ENCODE results near the gene SYT14.
"Not testable (repeated sequence)": the region's sequence is repeated elsewhere in the genome, so short reads cannot be mapped to it uniquely, and the experiment has no call there.

The SYT14 gene

DNA sequence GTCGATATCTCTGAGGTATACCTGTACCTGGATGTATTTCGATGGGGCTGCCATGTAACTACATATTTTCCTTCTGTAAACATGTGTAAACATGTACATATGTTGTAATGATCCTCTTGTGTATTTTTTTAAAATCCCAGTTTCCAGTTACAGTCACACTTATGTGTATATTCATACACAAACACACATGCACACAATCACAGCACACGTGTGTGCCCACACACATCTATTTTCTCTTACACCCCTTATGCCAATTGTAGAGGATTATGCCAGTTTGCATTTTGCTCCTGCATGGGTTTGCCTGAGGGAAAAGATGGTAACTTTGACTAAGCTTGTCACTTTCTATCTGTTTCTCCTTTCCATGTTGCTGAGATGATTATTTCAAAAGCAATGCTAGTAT lies 10.1 kb downstream of the SYT14 start:
- DNase-seq: no peak

DNA sequence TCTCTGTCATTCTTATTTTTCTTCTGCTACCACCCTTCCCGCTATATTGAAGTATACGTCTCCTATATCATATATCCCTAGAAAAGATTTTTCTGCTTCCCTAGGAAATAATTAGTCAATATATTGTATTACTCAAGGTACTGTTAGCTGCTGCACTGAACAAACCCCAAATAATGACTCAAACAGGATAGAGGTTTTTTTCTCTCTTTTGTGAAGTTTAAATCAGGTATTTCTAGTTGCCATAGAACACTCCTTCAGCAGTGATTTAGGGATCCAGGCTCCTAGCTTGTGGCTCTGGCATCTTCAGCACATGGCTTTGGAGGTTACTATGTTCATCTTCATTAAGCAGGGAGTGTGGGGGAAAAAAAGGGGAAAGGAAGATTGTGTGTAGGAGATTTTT lies 18.1 kb downstream of the SYT14 start:
- no peak for DNase-seq

DNA sequence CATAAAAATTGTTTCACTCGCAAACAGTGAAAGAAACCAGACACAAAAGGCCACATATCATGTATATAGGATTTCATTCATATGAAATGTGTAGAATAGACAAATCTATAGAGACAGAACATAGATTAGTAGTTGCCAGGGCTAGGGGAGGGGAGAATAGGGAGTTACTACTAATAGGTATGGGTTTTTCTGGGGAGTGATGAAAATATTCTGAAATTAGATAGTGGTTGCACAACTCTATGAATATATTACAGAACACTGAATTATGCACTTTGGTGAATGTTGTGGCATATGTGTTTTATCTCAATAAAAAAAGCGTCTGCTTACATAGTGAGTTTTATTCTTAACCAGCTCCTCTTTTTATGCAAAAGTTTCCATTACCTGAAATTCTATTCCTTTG lies 21.6 kb downstream of the SYT14 start:
- no peak for DNase-seq

DNA sequence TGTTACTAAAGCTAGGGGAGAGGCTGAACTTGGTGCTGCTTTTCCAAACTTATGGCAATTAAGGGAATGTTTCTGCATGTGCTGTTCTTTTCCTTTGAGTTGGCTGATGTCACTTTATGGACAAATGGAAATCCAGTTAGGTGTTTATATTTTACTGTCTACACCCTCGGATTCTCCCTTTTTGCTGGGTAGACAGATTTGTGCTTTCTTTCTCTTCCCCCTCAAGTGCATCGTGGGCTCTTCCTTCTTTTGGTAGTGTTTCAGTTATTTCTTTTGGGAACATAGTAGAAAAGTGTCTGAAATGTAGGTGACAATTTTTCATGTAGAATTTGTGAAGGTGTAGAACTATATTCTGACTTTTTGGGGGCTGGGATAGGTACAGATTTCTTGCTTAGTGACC lies 22.9 kb downstream of the SYT14 start:
- DNase-seq: no peak

DNA sequence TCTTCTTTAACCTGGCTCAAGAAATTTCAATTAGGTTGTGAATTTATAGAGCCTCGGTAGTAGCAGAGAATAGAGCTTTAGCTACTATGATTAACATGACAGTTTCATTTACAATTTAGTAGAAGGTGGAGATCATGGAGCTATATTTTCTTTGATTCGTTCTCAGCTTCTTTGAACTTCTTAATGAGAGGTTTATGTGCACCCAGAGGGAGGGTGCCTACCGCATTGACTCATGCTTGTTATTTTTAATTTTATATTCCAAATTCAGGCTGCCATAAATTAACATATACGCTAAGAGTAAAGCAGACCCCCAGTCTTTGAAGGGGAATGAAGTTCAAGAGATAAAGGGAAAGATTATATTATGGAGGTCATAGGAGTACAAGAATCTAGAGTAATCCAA lies 24.4 kb downstream of the SYT14 start:
- no peak for DNase-seq

DNA sequence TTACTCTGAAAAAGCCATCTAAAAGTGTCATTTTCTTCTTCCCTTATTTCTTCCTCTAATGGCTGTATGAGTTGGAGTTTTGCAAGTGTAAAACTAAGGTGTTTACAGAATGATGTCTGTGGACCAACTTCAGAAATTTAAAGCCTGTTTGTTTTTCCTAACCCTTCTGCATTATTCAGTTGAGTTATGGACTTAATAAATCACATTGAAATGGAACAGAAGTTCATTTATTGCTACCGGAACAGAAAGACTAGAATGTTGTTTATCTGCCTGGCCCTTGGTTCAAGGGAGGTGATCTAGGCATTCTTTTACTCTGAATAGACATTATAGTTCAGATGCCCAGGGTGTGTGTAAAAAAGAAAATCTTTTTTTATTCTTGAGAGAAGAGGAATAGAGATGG lies 24.8 kb downstream of the SYT14 start:
- DNase-seq: no peak

DNA sequence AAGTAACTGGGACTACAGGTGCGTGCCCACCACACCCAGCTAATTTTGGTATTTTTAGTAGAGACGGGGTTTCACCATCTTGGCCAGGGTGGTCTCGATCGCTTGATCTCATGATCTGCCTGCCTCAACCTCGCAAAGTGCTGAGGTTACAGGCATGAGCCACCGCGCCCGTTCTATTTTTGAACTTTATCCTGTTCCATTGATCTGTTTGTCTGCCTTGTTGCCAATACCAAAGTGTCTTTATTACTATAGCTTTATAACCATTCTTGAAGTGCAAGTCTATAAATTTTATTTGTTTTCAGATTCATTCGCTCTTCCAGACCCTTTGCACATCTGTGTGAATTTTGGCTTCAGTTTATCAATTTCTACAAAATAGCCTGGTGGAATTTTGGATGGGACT lies 28.0 kb downstream of the SYT14 start:
- DNase-seq: no peak

DNA sequence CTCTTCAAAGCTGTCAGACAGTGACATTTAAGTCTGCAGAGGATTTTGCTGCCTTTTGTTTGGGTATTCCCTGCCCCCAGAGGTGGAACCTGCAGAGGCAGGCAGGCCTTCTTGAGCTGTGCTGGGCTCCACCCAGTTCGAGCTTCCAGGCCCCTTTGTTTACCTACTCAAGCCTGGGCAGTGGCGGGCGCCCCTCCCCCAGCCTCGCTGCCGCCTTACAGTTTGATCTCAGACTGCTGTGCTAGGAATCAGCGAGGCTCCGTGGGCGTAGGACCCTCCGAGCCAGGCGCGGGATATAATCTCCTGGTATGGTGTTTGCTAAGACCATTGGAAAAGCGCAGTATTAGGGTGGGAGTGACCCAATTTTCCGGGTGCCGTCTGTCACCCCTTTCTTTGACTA lies 40.7 kb downstream of the SYT14 start:
- not testable (repeated sequence) for DNase-seq

DNA sequence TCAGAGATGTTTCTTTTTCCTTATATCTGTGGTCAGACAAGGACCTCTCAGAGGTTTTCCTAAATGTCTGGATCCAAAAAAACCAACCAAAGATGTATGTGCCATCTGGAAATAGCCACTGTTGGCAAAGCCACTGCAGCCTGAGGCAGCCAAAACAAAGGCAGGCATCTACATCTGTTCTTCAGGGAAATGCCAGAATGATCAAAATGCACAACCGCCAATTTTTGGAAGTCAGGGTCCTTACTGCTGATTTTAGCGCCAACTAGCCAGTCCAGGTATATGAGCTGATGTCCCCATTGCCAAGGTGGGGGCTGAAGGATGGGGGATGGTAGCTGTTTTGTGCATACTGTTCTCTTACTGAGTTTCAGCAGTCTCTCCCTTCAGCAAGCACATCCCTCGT lies 45.9 kb downstream of the SYT14 start:
- no peak for DNase-seq

DNA sequence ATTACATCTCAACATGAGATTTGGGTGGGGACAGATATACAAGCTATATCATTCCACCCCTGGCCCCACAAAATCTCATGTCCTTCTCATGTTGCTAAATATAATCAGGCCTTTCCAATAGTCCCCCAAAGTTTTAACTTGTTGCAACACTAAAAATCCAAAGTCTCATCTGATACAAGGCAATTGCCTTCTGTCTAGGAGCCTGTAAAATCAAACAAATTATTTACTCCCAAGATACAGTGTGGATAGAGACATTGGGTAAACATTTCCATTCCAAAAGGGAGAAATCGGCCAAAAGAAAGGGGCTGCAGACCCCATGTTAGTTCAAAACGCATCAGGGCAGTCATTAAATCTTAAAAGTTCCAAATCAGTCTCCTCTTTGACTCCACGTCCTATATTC lies 47.0 kb downstream of the SYT14 start:
- DNase-seq: no peak

DNA sequence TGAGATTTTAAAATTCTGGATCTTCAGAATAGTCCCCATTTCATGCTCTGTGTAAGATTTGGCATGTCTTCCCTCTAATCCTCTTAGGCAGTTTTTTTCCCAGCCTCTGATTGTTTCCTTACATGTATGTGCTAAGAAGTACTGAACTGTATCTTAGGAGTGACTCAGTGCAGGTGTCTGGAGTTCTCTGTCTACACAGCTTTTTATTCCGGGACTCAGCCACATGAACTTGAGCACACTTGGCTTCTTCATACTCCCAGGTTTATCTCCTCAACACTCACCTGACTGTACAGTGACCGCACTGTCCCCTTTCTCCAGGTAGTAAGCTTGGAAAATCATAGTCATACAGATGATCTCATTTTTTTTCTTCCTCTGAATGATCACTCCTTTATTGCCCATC lies 50.7 kb downstream of the SYT14 start:
- no peak for DNase-seq

DNA sequence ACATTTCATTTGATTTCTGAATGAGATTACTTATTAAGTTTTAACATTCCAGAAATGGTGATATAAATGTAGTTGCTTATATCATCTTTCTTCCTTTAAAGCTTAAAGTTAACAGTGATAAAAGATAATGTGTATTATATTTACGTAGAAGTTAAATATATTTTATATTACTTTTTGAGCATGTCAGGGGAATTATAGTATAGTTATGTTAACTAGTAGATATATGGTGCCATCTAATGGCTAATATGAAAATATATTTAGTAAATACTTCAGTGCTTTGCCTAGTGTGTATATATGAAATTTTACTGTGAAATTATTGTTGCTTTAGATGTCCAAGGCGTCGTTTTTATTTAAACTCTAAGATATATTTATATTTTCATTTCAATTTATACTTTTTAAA lies 51.5 kb downstream of the SYT14 start:
- DNase-seq: no peak

DNA sequence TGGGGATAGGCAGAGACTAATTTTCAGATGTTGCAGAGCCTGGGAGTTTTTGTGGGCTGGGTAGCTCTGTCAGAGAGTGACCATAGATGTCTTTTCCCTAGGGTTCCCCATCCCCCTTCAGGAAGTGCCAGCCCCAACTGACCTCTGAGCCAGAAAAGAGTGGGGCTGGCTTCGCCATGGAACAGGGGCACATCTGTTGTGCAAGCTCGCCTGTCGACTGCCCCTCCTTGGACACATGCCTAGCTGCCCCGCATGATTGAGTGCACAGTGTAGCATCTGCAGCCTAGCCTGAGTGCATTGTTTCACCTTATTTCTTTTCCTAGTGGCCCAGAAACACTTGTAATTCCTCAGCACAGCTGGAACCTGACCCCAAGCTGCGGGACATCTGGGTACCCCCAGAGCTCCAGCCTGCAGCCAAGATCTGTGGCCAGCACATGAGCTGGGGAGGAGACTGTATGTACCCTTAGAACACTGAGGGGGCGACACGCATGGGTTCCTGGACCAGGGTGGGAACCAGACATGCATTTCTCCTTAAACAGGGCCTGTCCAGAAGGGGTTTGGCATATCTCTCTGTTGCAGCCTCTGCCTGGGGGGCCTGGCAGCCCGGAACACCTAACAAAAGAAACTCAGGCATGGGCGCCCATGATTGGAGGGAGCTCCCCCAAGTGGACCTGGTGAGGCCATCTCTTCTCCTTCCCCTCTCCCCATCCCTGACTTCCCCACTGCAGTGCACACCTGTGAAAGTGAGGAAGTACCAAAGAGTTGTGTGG lies 55.2 kb downstream of the SYT14 start:
- DNase-seq: no peak

DNA sequence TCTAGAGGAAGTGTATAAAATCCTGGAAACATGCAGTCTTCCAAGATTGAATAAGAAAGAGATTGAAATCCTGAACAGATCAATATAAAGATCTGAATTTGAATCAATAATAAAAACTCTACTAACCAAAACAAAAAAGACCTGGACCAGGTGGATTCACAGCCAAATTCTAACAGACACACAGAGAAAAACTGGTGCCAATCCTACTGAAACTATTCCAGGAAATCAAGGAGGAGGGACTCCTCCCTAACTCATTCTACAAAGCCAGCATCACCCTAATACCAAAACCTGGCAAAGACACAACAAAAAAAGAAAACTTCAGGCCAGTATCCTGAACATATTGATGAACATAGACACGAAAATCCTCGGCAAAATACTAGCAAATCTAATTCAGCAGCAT lies 58.3 kb downstream of the SYT14 start:
- DNase-seq: no peak

DNA sequence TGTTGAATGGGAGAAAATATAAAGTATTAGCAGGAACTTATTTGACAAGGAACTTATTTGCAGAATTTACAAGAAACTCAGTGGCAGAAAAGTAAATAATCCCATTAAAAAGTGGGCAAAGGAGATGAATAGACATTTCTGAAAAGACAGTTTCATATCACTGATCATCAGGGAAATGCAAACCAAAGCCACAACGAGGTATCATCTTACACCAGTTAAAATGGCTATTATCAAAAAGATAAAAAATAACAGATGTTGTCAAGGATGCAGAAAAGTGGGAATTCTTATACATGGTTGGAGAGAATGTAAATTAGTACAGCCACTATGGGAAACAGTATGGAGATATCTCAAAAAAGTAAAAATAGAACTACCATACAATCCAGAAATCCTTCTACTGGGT lies 61.0 kb downstream of the SYT14 start:
- DNase-seq: no peak

DNA sequence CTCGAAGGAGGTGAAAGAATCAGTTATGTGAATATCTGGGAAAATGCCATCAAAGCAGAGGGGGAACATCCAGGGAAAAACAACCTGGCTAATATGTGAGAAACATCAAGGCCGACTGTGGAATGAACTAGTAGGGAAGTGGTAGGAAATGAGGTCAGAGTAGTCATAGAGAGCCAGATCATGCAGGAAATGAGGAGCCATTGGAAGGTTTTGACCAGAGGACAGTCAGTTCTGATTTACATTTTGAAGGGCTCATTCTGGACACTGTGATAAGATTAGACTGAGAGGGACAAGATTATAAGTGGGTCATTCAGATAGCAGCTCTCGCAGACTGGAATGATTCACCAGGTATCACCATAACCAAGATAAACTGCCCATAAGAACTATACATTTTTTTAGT lies 63.7 kb downstream of the SYT14 start:
- DNase-seq: no peak

DNA sequence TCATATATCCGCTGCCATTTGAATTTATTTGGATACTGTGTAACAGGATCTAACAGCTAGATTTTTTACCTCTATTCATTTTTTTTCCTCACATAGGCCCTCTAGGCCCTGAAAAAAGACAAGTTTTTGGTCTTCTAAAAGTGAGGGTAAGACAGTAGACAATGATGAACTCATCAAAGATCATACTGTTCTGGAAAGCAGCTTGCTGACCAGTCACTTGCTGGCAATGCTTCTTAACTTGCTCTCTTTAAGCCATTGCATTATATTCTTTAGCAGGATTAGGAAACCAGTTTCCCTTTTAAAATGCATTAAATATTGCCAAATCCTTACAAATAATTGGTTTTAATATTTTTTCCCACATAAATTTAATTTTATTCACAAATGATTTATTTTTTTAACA lies 65.5 kb downstream of the SYT14 start:
- no peak for DNase-seq

DNA sequence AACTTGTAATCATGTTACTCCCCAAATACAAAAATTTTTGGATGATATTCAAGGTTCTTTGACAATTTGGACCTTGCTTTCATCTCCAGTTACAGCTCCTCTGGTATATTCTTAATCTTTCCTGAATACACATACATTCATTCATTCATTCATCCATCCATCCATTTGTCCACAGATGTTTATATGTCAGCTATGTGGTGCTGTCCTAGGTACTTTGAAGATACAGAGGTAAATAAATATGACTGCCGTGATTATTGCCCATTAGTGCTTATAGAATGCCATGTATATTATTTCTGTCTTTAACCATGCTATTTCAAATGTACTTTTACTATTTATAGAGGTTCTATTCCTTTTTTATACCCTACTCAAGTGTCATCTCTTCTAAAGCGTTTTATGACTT lies 72.1 kb downstream of the SYT14 start:
- DNase-seq: no peak

DNA sequence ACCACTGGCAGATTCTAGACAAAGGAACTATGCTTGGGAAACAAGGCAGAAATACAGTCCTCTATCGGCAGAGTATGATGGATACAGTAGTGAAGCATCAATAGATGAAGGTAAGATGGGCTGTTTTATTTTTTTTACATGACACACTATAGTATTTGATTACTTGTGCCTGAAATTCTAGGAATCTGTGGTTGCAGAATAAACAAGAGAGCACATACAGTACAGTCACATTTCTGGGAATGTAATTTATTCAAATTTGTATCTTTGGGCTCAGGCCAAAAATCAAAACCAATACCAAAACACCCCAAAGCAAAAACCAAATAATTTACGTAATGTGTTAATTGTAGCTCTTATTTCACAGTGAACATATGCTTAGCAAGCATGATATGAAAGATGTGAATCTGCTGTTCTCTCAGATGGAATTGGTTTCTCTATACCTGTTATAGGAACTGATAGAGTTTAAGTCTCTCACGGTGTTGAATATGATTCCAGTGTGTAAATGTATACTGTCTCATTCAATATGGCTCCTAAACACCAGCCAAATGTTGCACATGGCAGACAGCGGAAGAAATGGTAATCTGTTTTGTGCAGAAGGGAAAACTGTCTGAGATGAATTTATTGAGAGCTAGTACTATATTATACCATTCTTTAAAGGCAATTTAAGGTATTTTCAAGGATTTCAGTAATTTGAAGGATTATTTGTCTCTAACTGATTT lies 83.3 kb downstream of the SYT14 start:
- no peak for DNase-seq

DNA sequence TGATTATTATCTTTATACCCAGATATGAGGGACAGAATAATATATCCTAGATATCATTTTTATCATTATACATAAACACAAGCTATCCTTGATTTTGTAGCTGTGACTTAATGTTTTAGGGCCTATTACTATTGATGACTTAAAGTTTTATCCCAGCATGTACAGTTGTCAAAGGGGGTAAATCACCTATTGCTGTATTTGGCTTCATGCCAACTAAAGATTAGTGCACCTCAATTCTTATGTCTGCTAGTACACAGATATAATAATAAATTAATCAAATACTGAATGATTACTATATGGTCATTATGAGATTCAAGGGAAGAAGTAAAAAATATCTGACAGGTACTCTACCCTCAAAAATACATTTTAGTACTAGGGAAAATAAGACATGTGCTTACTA lies 84.0 kb downstream of the SYT14 start:
- DNase-seq: no peak

DNA sequence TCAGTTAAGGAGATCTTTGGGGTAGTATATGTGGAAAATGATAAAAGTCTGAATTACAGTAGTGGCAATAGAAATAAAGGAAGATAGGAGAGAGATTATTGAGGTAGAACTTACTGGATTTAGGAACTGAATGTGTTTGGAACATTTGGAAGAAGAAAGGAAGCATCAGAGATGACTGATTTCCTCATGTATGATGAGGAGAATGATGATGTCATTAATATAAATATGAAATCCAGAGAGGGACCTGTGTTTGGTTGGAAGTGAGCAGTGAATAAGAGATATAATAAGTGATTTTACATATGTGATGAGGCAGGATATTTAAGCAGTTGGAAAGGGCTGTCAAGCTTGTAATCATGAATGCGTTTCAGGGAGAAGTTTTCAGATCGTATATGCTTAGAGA lies 86.3 kb downstream of the SYT14 start:
- no peak for DNase-seq

DNA sequence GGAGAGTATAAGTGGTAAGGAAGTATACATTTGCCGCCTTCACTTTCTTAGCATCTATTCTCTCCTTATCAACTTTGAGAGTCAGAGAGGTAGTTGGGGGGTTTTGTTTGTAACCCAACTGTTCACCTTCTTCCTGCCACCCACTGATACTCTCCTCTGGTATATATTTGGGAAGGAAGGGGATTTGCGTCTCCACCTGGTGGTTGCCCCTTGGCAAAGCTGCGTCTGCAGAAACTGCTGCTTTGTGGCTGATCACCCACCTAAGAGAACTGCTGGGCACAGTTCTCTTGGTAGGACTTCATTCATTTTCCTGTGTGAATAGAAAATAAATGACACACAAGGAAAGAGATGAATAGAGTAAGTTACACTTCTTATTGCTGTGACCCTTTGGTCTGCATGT lies 87.0 kb downstream of the SYT14 start:
- DNase-seq: no peak

DNA sequence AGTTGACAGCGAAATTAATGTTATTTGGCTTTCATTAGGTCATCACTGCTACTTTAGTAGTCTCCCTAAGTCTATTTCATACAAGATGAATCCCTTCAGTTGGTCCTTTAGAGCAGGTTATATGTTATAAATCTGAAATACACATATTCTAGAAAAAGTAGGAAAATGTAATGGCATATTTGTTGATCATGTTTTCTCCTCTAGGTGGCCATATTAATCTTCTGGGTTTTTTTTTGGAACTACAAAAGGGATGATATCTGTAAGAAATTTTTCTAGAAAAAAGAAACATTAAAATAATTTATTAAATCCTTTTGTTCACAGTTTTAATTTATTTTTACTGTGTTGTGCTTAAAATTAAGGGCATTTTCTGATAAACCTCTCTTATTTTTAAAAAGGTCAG lies 87.9 kb downstream of the SYT14 start:
- DNase-seq: no peak

DNA sequence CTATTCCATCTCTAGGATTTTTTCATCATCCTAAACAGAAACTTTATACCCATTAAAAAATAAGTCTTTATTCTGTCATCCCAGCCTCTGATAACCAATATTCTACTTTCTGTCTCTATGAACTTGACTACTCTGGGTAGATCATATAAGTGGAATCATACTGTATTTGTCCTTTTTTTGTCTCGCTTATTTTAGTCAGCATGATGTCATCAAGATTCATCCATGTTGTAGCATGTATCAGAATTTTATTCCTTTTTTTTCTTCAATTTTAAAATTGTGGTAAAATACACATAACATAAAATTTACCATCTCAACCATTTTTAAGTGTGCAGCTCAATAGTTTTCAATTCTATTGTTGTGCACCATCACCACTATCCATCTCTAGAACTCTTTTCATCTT lies 90.0 kb downstream of the SYT14 start:
- DNase-seq: no peak

DNA sequence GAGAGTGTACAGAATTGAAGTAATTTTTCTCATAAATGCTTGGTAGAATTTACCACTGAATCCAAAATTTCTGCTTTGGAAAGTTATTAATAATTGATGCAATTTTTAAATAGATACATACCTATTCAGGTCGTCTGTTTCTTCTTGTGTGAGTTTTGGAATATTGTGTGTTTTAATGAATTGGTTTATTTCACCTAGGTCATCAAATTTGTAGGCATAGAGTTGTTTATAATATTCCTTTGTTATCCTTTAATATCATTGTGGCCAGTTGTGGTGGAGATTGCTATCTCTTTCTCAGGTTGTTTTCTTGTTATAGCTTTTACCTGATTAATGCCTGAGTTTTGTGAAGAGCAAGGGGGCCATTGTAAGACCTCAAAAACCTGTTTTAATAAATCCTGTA lies 93.5 kb downstream of the SYT14 start:
- no peak for DNase-seq

All from CD4-positive, alpha-beta T cell treated with Interleukin-4 for 4 hours (primary cell).